ENCODE measurements around the gene DNM2.
"Not testable (repeated sequence)": the region's sequence is repeated elsewhere in the genome, so short reads cannot be mapped to it uniquely, and the experiment has no call there.

The DNM2 gene

GRCh38 chr19:10717356-10718204, at the start of gene DNM2:
Gene DNM2 (plus strand): TSS chr19:10718079. CDS start chr19:10718243, 164 bp downstream.
- peak; percentile 100 for DNase-seq (ENCODE audit: low read depth)
- TF ChIP-seq CTCF (conservative IDR thresholded peaks at IDR 0.05; ENCODE audit: low read depth, low read length): peak; percentile 85
- H3K4me3 ChIP-seq (ENCODE audit: low read depth, low read length): peak within 1 kb of the TSS; percentile 97

GRCh38 chr19:10669246-10669645, 48.6 kb upstream of the DNM2 start:
- H3K4me3 ChIP-seq (ENCODE audit: low read depth, low read length): no peak overlapping the region
- no peak for TF ChIP-seq CTCF (conservative IDR thresholded peaks at IDR 0.05; ENCODE audit: low read depth, low read length)
- no peak for DNase-seq (ENCODE audit: low read depth)

- TF ChIP-seq CTCF (conservative IDR thresholded peaks at IDR 0.05; ENCODE audit: low read depth, low read length): no peak
- DNase-seq (ENCODE audit: low read depth): peak; percentile 38
- no peak overlapping the region for H3K4me3 ChIP-seq (ENCODE audit: low read depth, low read length)
These were observed 47.7 kb upstream of the DNM2 start for GRCh38 chr19:10670182-10670581.

- H3K4me3 ChIP-seq (ENCODE audit: low read depth, low read length): no peak overlapping the region
- TF ChIP-seq CTCF (conservative IDR thresholded peaks at IDR 0.05; ENCODE audit: low read depth, low read length): no peak
- DNase-seq (ENCODE audit: low read depth): no peak
These were observed 46.7 kb upstream of the DNM2 start for GRCh38 chr19:10670876-10671804.

- H3K4me3 ChIP-seq (ENCODE audit: low read depth, low read length); DNase-seq (ENCODE audit: low read depth): not testable (repeated sequence)
These were observed 46.0 kb upstream of the DNM2 start for GRCh38 chr19:10671922-10672321.

GRCh38 chr19:10675214-10675613, 42.7 kb upstream of the DNM2 start:
- DNase-seq (ENCODE audit: low read depth); H3K4me3 ChIP-seq (ENCODE audit: low read depth, low read length): not testable (repeated sequence)

- no peak for DNase-seq (ENCODE audit: low read depth)
These were observed 40.1 kb upstream of the DNM2 start for GRCh38 chr19:10677751-10678150.

More at GRCh38 chr19:10677751-10678150, 40.1 kb upstream of the DNM2 start:
- H3K4me3 ChIP-seq (ENCODE audit: low read depth, low read length): no peak overlapping the region
- no peak for TF ChIP-seq CTCF (conservative IDR thresholded peaks at IDR 0.05; ENCODE audit: low read depth, low read length)
